Gastrocnemius medialis (tissue), 4 donors: Measurements from ENCODE around the gene VWA5B1. TPM values are rescaled to one million over a fixed set of nuclear protein-coding genes. Genes with fewer than 3 reads are reported as not detected.

Experiments used
- ATAC-seq, 2 donors: fragments of 150-250 bp; one replicate each; pipeline ENCODE4 v1.9.1; 2016
- DNase-seq, 2 donors: peaks; one replicate each; pipeline ENCODE4 v3.0.0-alpha.2; 2019
- H3K27ac ChIP-seq, 4 donors: fragments of 200-600 bp; sonication (generic); 1 replicate in 1 of 4; 2 replicates in 3 of 4; pipeline ENCODE4 v1.5.1; 2016 to 2018; ENCODE audit warnings: mild to moderate bottlenecking in 2 of 4, moderate library complexity in 1 of 4
- H3K27me3 ChIP-seq, 3 donors: fragments of 200-600 bp; sonication (generic) in 2 of 3; 1 replicate in 1 of 3; 2 replicates in 2 of 3; pipeline versions ENCODE4 v1.5.1 to v1.6.0; 2016 to 2019; ENCODE audit warnings: mild to moderate bottlenecking in 1 of 3, moderate library complexity in 1 of 3
- H3K36me3 ChIP-seq, 2 donors: fragments of 200-600 bp; sonication (generic) in 1 of 2; one replicate each; pipeline ENCODE4 v1.5.1; 2017 to 2018
- H3K4me1 ChIP-seq, 2 donors: fragments of 200-600 bp; sonication (generic) in 1 of 2; one replicate each; pipeline ENCODE4 v1.5.1; 2016 to 2017; ENCODE audit warnings: mild to moderate bottlenecking in 2 of 2
- H3K4me3 ChIP-seq, 4 donors: fragments of 200-600 bp; sonication (generic) in 3 of 4; 1 replicate in 1 of 4; 2 replicates in 3 of 4; pipeline ENCODE4 v1.5.1; 2016 to 2019; ENCODE audit warnings: mild to moderate bottlenecking in 2 of 4
- H3K9me3 ChIP-seq, 3 donors: fragments of 200-600 bp; sonication (generic) in 2 of 3; 1 replicate in 1 of 3; 2 replicates in 2 of 3; pipeline ENCODE4 v1.5.1; 2016 to 2019
- POLR2A ChIP-seq, 2 donors: fragments of 450-650 bp; IDR thresholded peaks; one replicate each; pipeline ENCODE4 v1.6.1; 2017; ENCODE audit warnings: antibody characterized with exemption in 2 of 2, mild to moderate bottlenecking in 2 of 2, moderate library complexity in 2 of 2
- in situ Hi-C, 4 donors: fragments of 200-750 bp; cut with MboI; loops; one replicate each; pipeline versions ENCODE4 v1.15.0 to v1.8.0; 2017; ENCODE audit warnings: low sequenced_read_pairs in 4 of 4
- intact Hi-C: fragments of 100-400 bp; cut with DNase I; formaldehyde crosslinking; loops from one replicate; pipeline ENCODE4 v1.15.1; 2023; ENCODE audit warnings: low total_unique reads
- total RNA-seq, 4 donors: library from RNA; depleted of rRNA; stranded (reverse); fragments of >200 nt; gene quantifications; one replicate each; pipeline versions ENCODE4 v1.1.0 to v1.2.3, GENCODE V29; 2016
- TF ChIP-seq, protein P1 (sequence below), 5 experiments: fragments of 450-650 bp in 3 of 5; fragments of 200-600 bp in 2 of 5; sonication (generic) in 2 of 5; IDR thresholded peaks in 4 of 5; conservative IDR thresholded peaks in 1 of 5; 1 replicate in 4 of 5; 2 replicates in 1 of 5; pipeline ENCODE4 v1.5.1; 2016 to 2019; ENCODE audit warnings: antibody characterized with exemption in 5 of 5, mild to moderate bottlenecking in 3 of 5, moderate library complexity in 3 of 5

Gene VWA5B1
- total RNA-seq, 4 donors from 2014 or later, result 0.25 TPM; not detected in 3

GRCh38 chr1:20329793-20330542 lies 39.3 kb downstream of the VWA5B1 start:
- H3K4me1 ChIP-seq, result peaks cover 0 to 5% of the 10 kb centered on the region in 2 donors
- no peak for TF ChIP-seq POLR2A (IDR thresholded peaks at IDR 0.05)
- TF ChIP-seq, protein P1, sequence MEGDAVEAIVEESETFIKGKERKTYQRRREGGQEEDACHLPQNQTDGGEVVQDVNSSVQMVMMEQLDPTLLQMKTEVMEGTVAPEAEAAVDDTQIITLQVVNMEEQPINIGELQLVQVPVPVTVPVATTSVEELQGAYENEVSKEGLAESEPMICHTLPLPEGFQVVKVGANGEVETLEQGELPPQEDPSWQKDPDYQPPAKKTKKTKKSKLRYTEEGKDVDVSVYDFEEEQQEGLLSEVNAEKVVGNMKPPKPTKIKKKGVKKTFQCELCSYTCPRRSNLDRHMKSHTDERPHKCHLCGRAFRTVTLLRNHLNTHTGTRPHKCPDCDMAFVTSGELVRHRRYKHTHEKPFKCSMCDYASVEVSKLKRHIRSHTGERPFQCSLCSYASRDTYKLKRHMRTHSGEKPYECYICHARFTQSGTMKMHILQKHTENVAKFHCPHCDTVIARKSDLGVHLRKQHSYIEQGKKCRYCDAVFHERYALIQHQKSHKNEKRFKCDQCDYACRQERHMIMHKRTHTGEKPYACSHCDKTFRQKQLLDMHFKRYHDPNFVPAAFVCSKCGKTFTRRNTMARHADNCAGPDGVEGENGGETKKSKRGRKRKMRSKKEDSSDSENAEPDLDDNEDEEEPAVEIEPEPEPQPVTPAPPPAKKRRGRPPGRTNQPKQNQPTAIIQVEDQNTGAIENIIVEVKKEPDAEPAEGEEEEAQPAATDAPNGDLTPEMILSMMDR (IDR thresholded peaks at IDR 0.05 in 4 of 5, conservative IDR thresholded peaks at IDR 0.05 in 1 of 5), result no peak
- in situ Hi-C loops, result no loop called here

DNA sequence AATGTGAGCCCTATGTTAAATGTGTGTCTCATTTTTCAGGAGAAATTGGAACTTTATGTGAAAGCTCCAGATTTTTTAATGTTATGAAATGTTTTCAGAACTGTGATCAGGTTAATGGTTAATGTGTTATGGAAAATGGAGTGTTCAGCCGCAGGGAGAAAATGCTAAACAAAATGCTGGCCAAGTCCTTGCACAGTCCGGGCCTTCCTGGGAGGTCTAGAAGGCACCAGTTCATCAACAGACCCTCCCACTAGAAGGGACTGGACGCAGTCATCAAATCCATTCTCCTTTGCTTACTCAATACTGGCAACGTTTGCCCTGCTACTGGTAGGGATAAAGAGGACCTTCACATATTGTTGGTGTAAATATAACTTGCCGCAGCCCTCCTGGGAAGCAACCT lies 43.4 kb downstream of the VWA5B1 start:
- Histone ChIP-seq H3K27me3 (peaks cover 0 to 2% (median 0%) of the 10 kb centered on the region in 3 donors), H3K4me3 (no peak overlapping the region), H3K9me3 (no peaks in the 10 kb centered on the region), H3K27ac (no peak overlapping the region), H3K36me3 (no peaks in the 10 kb centered on the region), H3K4me1 (no peaks in the 10 kb centered on the region)
- DNase-seq (no peak), ATAC-seq (no peak)
- in situ Hi-C loops, result no loop called here
- TF ChIP-seq, protein P1 (IDR thresholded peaks at IDR 0.05 in 4 of 5, conservative IDR thresholded peaks at IDR 0.05 in 1 of 5), result no peak
- no peak for TF ChIP-seq POLR2A (IDR thresholded peaks at IDR 0.05)
- intact Hi-C loops, result no loop called here

More at GRCh38 chr1:20329793-20330542, 39.3 kb downstream of the VWA5B1 start:
- no peak for ATAC-seq
- H3K27ac ChIP-seq, result no peak overlapping the region
- no peaks in the 10 kb centered on the region for H3K27me3 ChIP-seq
- no peak overlapping the region for H3K4me3 ChIP-seq
- no peaks in the 10 kb centered on the region for H3K36me3 ChIP-seq
- no peak for DNase-seq
- H3K9me3 ChIP-seq, result no peaks in the 10 kb centered on the region
- intact Hi-C loops, result no loop called here

- in situ Hi-C loops, result no loop called here
- intact Hi-C loops, result no loop called here
- no peak for TF ChIP-seq POLR2A (IDR thresholded peaks at IDR 0.05)
- TF ChIP-seq, protein P1 (IDR thresholded peaks at IDR 0.05 in 4 of 5, conservative IDR thresholded peaks at IDR 0.05 in 1 of 5), result no peak
These were observed 45.5 kb downstream of the VWA5B1 start for GRCh38 chr1:20336105-20336605.

GRCh38 chr1:20337581-20337980 lies 46.9 kb downstream of the VWA5B1 start:
- Histone ChIP-seq H3K4me1 (no peaks in the 10 kb centered on the region), H3K27ac (no peak overlapping the region), H3K36me3 (no peaks in the 10 kb centered on the region), H3K9me3 (no peaks in the 10 kb centered on the region), H3K4me3 (no peak overlapping the region), H3K27me3 (peaks cover 0 to 2% (median 0%) of the 10 kb centered on the region in 3 donors)
- TF ChIP-seq, protein P1 (IDR thresholded peaks at IDR 0.05 in 4 of 5, conservative IDR thresholded peaks at IDR 0.05 in 1 of 5), result no peak
- TF ChIP-seq POLR2A (IDR thresholded peaks at IDR 0.05), result no peak
- intact Hi-C loops, result no loop called here
- in situ Hi-C loops, result no loop called here
- DNase-seq (no peak), ATAC-seq (no peak)

More at GRCh38 chr1:20336105-20336605, 45.5 kb downstream of the VWA5B1 start:
- Histone ChIP-seq H3K4me1 (no peaks in the 10 kb centered on the region), H3K36me3 (no peaks in the 10 kb centered on the region), H3K9me3 (no peaks in the 10 kb centered on the region), H3K27ac (no peak overlapping the region), H3K27me3 (peaks cover 0 to 2% (median 0%) of the 10 kb centered on the region in 3 donors), H3K4me3 (no peak overlapping the region)
- DNase-seq (no peak), ATAC-seq (no peak)
